ENCODE measurements around the gene RYR1.

RYR1 gene

GRCh38 chr19:38433268-38433733, at the start of gene RYR1:
Gene RYR1, plus strand, starts transcription at chr19:38433691. Its CDS starts 139 bp downstream, at chr19:38433830.
- H3K9me3 Mint-ChIP-seq: no peaks in the 10 kb centered on the region
- peaks cover 6% of the 10 kb centered on the region for H3K36me3 Mint-ChIP-seq (ENCODE audit: low read depth)
- H3K4me3 Mint-ChIP-seq: peak within 1 kb of the TSS; percentile 68
- intact Hi-C loops (cut with micrococcal nuclease): no loop called here
- peak within 1 kb of the TSS; percentile 22 for H3K27ac Mint-ChIP-seq
- H3K27me3 Mint-ChIP-seq: peaks cover 25% of the 10 kb centered on the region
- H3K4me1 Mint-ChIP-seq (ENCODE audit: low read depth): peaks cover 27% of the 10 kb centered on the region

- no peak overlapping the region for H3K4me3 Mint-ChIP-seq
- H3K36me3 Mint-ChIP-seq (ENCODE audit: low read depth): peaks cover 77% of the 10 kb centered on the region
- intact Hi-C loops (cut with micrococcal nuclease): no loop called here
- H3K27ac Mint-ChIP-seq: no peak overlapping the region
- peaks cover 39% of the 10 kb centered on the region for H3K4me1 Mint-ChIP-seq (ENCODE audit: low read depth)
- H3K27me3 Mint-ChIP-seq: peaks cover 29% of the 10 kb centered on the region
- H3K9me3 Mint-ChIP-seq: no peaks in the 10 kb centered on the region
Observed at GRCh38 chr19:38383743-38384142, 49.7 kb upstream of the RYR1 start.

- peaks cover 37% of the 10 kb centered on the region for H3K4me1 Mint-ChIP-seq (ENCODE audit: low read depth)
- H3K27ac Mint-ChIP-seq: no peak overlapping the region
- intact Hi-C loops (cut with micrococcal nuclease): no loop called here
- no peaks in the 10 kb centered on the region for H3K9me3 Mint-ChIP-seq
- peaks cover 70% of the 10 kb centered on the region for H3K36me3 Mint-ChIP-seq (ENCODE audit: low read depth)
- H3K4me3 Mint-ChIP-seq: no peak overlapping the region
- peaks cover 36% of the 10 kb centered on the region for H3K27me3 Mint-ChIP-seq
Observed at GRCh38 chr19:38384209-38385027, 49.1 kb upstream of the RYR1 start.

GRCh38 chr19:38385057-38385803, 48.3 kb upstream of the RYR1 start:
- Mint-ChIP-seq H3K9me3 (no peaks in the 10 kb centered on the region), H3K4me1 (ENCODE audit: low read depth) (peaks cover 34% of the 10 kb centered on the region), H3K27me3 (peaks cover 44% of the 10 kb centered on the region), H3K4me3 (no peak overlapping the region), H3K27ac (no peak overlapping the region), H3K36me3 (ENCODE audit: low read depth) (peaks cover 62% of the 10 kb centered on the region)
- intact Hi-C loops (cut with micrococcal nuclease): no loop called here

- intact Hi-C loops (cut with micrococcal nuclease): no loop called here
- Mint-ChIP-seq H3K27ac (no peak overlapping the region), H3K4me1 (ENCODE audit: low read depth) (peaks cover 34% of the 10 kb centered on the region), H3K4me3 (peak overlapping the region; percentile 11), H3K36me3 (ENCODE audit: low read depth) (peaks cover 56% of the 10 kb centered on the region), H3K9me3 (no peaks in the 10 kb centered on the region), H3K27me3 (peaks cover 48% of the 10 kb centered on the region)
Observed at GRCh38 chr19:38385804-38386257, 47.7 kb upstream of the RYR1 start.

- Mint-ChIP-seq H3K27me3 (peaks cover 54% of the 10 kb centered on the region), H3K4me3 (peak overlapping the region; percentile 81), H3K4me1 (ENCODE audit: low read depth) (peaks cover 34% of the 10 kb centered on the region), H3K27ac (peak overlapping the region; percentile 84), H3K36me3 (ENCODE audit: low read depth) (peaks cover 50% of the 10 kb centered on the region), H3K9me3 (no peaks in the 10 kb centered on the region)
- intact Hi-C loops (cut with micrococcal nuclease): no loop called here
Observed at GRCh38 chr19:38386300-38386970, 47.1 kb upstream of the RYR1 start.

GRCh38 chr19:38386971-38387549, 46.4 kb upstream of the RYR1 start:
- no peaks in the 10 kb centered on the region for H3K9me3 Mint-ChIP-seq
- peak overlapping the region; percentile 84 for H3K27ac Mint-ChIP-seq
- H3K27me3 Mint-ChIP-seq: peaks cover 61% of the 10 kb centered on the region
- peaks cover 44% of the 10 kb centered on the region for H3K36me3 Mint-ChIP-seq (ENCODE audit: low read depth)
- H3K4me1 Mint-ChIP-seq (ENCODE audit: low read depth): peaks cover 34% of the 10 kb centered on the region
- intact Hi-C loops (cut with micrococcal nuclease): no loop called here
- peak overlapping the region; percentile 81 for H3K4me3 Mint-ChIP-seq

GRCh38 chr19:38387550-38388348, 45.7 kb upstream of the RYR1 start, which contains the start of gene GGN:
Gene GGN, minus strand, starts transcription at chr19:38388034. Its CDS starts 773 bp downstream, at chr19:38387261.
- H3K4me3 Mint-ChIP-seq: peak within 1 kb of the TSS; percentile 81
- H3K27me3 Mint-ChIP-seq: peaks cover 64% of the 10 kb centered on the region
- intact Hi-C loops (cut with micrococcal nuclease): no loop called here
- H3K36me3 Mint-ChIP-seq (ENCODE audit: low read depth): peaks cover 37% of the 10 kb centered on the region
- peaks cover 37% of the 10 kb centered on the region for H3K4me1 Mint-ChIP-seq (ENCODE audit: low read depth)
- no peaks in the 10 kb centered on the region for H3K9me3 Mint-ChIP-seq
- H3K27ac Mint-ChIP-seq: peak within 1 kb of the TSS; percentile 84

- peak within 1 kb of the TSS; percentile 84 for H3K27ac Mint-ChIP-seq
- peak within 1 kb of the TSS; percentile 81 for H3K4me3 Mint-ChIP-seq
- peaks cover 42% of the 10 kb centered on the region for H3K4me1 Mint-ChIP-seq (ENCODE audit: low read depth)
- peaks cover 70% of the 10 kb centered on the region for H3K27me3 Mint-ChIP-seq
- H3K9me3 Mint-ChIP-seq: no peaks in the 10 kb centered on the region
- intact Hi-C loops (cut with micrococcal nuclease): no loop called here
- peaks cover 29% of the 10 kb centered on the region for H3K36me3 Mint-ChIP-seq (ENCODE audit: low read depth)
Observed at GRCh38 chr19:38388349-38389100, 45.0 kb upstream of the RYR1 start, which contains the start of gene SPRED3. Gene SPRED3, plus strand, starts transcription at chr19:38388697. Its CDS starts 1,606 bp downstream, at chr19:38390303.

- H3K36me3 Mint-ChIP-seq (ENCODE audit: low read depth): peaks cover 21% of the 10 kb centered on the region
- H3K27ac Mint-ChIP-seq: no peak overlapping the region
- intact Hi-C loops (cut with micrococcal nuclease): no loop called here
- H3K4me3 Mint-ChIP-seq: no peak overlapping the region
- H3K9me3 Mint-ChIP-seq: no peaks in the 10 kb centered on the region
- H3K4me1 Mint-ChIP-seq (ENCODE audit: low read depth): peaks cover 40% of the 10 kb centered on the region
- peaks cover 75% of the 10 kb centered on the region for H3K27me3 Mint-ChIP-seq
Observed at GRCh38 chr19:38389101-38389925, 44.2 kb upstream of the RYR1 start.

- no peak overlapping the region for H3K27ac Mint-ChIP-seq
- H3K27me3 Mint-ChIP-seq: peaks cover 77% of the 10 kb centered on the region
- peaks cover 12% of the 10 kb centered on the region for H3K36me3 Mint-ChIP-seq (ENCODE audit: low read depth)
- no peak overlapping the region for H3K4me3 Mint-ChIP-seq
- peaks cover 37% of the 10 kb centered on the region for H3K4me1 Mint-ChIP-seq (ENCODE audit: low read depth)
- intact Hi-C loops (cut with micrococcal nuclease): no loop called here
- no peaks in the 10 kb centered on the region for H3K9me3 Mint-ChIP-seq
Observed at GRCh38 chr19:38389957-38390924, 43.2 kb upstream of the RYR1 start.

Data from dendritic cell treated with granulocyte-macrophage colony-stimulating factor and Interleukin-4, amounts not matched to agents 40 ng/mL and 50 ng/mL, for 4 days (primary cell).